ENCODE results near the gene VAV1.

VAV1 gene

DNA sequence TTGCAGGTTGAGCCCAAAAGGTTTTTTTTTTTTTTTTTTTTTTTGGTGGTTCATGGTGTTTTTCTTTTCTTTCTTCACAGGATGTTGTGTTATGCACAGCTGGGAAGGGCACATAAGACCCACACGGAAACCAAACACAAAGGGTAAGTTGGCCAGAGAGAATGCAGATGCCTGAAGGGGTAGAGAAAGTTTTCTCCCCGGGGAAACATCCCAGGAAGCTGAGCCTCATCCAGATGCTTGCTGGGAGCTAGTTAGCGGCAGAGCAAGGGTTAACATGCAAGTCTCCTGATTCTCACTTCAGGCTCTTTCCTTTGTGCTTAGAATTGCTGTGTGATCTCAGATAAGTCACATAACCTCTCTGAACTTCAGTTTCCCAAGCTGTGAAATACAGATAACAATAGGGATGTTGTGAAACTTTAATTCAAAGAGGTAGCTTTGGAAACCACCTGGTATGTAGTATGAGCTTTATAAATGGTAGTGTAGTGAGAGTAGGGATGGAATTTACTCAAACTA is 117.9 kb downstream of the VAV1 start:
- Histone ChIP-seq H3K27ac (no peak overlapping the region), H3K27me3 (ENCODE audit: insufficient read depth, low read depth, severe bottlenecking) (peaks cover 64% of the 10 kb centered on the region), H3K9me3 (ENCODE audit: severe bottlenecking) (peaks cover 15% of the 10 kb centered on the region), H3K4me3 (ENCODE audit: low read depth, low read length) (no peak overlapping the region), H3K36me3 (no peaks in the 10 kb centered on the region)
- DNase-seq, result no peak
- TF ChIP-seq, protein P1, sequence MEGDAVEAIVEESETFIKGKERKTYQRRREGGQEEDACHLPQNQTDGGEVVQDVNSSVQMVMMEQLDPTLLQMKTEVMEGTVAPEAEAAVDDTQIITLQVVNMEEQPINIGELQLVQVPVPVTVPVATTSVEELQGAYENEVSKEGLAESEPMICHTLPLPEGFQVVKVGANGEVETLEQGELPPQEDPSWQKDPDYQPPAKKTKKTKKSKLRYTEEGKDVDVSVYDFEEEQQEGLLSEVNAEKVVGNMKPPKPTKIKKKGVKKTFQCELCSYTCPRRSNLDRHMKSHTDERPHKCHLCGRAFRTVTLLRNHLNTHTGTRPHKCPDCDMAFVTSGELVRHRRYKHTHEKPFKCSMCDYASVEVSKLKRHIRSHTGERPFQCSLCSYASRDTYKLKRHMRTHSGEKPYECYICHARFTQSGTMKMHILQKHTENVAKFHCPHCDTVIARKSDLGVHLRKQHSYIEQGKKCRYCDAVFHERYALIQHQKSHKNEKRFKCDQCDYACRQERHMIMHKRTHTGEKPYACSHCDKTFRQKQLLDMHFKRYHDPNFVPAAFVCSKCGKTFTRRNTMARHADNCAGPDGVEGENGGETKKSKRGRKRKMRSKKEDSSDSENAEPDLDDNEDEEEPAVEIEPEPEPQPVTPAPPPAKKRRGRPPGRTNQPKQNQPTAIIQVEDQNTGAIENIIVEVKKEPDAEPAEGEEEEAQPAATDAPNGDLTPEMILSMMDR (IDR thresholded peaks at IDR 0.05; ENCODE audit: low read depth, low read length), result no peak

DNA sequence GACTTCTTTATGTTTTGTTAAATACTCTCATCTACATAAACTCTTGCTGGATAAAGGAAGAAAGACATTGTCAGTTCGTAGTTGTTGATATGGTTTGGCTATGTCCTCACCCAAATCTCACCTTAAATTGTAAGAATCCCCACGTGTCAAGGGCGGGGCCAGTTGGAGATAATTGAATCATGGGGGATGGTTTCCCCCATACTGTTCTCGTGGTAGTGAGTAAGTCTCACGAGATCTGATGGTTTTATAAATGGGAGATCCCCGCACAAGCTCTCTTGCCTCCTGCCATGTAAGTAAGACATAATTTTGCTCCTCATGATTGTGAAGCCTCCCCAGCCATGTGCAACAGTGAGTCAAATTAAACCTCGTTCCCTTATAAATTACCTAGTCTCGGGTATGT is 118.4 kb downstream of the VAV1 start:
- Histone ChIP-seq H3K9me3 (ENCODE audit: severe bottlenecking) (peaks cover 15% of the 10 kb centered on the region), H3K27me3 (ENCODE audit: insufficient read depth, low read depth, severe bottlenecking) (peaks cover 66% of the 10 kb centered on the region), H3K4me3 (ENCODE audit: low read depth, low read length) (no peak overlapping the region), H3K36me3 (no peaks in the 10 kb centered on the region), H3K27ac (no peak overlapping the region)
- TF ChIP-seq, protein P1 (IDR thresholded peaks at IDR 0.05; ENCODE audit: low read depth, low read length), result no peak
- DNase-seq, result no peak

DNA sequence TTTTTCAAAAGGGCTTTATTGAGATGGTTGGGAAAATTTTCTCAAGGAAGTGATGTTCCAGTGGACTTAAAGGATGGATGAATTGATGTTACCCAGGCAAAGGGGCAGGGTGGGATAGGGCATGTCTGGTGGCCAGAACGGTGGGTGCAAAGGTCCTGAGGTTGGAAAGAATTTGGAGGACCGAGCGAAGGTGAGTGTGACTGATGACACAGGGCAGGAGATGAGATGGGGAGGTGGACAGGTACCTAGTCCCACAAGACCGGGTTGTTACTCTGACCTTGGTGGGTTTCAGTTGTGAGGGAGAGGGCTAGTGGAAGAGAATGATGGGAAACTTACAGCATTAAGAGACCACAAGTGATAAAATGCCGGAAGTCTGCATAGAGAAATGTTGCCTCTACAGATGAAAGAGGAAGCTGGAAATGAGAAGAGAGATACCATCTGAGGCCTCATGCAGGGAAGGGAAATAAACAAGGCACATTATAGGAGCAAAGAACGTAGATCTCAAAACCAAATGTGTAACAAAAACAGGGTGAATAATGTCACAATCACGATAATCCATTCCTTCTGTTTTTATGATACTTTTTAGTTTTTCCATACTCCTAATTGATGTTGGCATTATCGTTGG is 119.4 kb downstream of the VAV1 start:
- H3K27me3 ChIP-seq (ENCODE audit: insufficient read depth, low read depth, severe bottlenecking), result peaks cover 62% of the 10 kb centered on the region
- no peaks in the 10 kb centered on the region for H3K36me3 ChIP-seq
- H3K27ac ChIP-seq, result no peak overlapping the region
- no peak overlapping the region for H3K4me3 ChIP-seq (ENCODE audit: low read depth, low read length)
- H3K9me3 ChIP-seq (ENCODE audit: severe bottlenecking), result peaks cover 13% of the 10 kb centered on the region
- TF ChIP-seq, protein P1 (IDR thresholded peaks at IDR 0.05; ENCODE audit: low read depth, low read length), result no peak
- no peak for DNase-seq

DNA sequence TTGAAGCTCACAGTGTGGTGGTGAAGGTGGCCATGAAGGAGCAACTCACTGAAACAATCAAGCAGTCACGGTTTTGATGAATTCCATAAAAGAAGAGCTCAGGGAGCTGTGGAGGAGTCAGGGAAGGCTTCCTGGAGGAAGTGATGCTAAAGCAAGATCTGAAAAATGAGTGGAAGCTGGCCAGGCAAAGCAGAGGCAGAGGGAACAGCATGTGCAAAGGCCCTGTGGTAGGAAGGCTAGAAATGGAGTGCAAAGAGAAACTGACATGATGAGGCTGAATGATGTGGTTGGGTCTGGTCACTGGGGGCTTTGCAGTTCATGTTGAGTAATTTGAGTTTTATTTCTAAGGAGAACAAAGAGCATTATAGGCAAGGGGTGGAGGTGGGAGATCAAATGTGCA is 121.8 kb downstream of the VAV1 start:
- Histone ChIP-seq H3K9me3 (ENCODE audit: severe bottlenecking) (peaks cover 3% of the 10 kb centered on the region), H3K27me3 (ENCODE audit: insufficient read depth, low read depth, severe bottlenecking) (peaks cover 62% of the 10 kb centered on the region), H3K36me3 (no peaks in the 10 kb centered on the region), H3K4me3 (ENCODE audit: low read depth, low read length) (no peak overlapping the region), H3K27ac (no peak overlapping the region)
- no peak for DNase-seq
- TF ChIP-seq, protein P1 (IDR thresholded peaks at IDR 0.05; ENCODE audit: low read depth, low read length), result no peak

DNA sequence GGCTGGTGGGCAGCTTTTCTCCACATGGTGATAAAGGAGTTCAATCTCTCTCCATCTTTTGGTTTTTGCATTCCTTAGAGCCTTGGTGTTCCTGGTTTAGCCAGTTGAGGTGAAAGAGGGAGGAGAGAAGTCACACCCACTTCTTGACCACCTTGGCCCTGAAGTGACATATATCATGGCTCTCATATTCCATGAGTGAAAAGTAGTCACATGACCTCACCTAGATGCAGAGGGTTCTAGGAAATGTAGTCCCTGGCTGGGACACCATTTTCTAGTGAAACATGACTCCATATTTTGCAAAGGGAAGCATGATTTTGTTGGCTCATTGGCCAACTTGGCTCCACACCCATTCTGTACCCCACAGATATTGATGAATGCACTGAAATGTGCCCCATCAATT is 130.9 kb downstream of the VAV1 start:
- no peak overlapping the region for H3K27ac ChIP-seq
- H3K27me3 ChIP-seq (ENCODE audit: insufficient read depth, low read depth, severe bottlenecking), result peaks cover 32% of the 10 kb centered on the region
- no peaks in the 10 kb centered on the region for H3K36me3 ChIP-seq
- H3K9me3 ChIP-seq (ENCODE audit: severe bottlenecking), result peaks cover 18% of the 10 kb centered on the region
- TF ChIP-seq, protein P1 (IDR thresholded peaks at IDR 0.05; ENCODE audit: low read depth, low read length), result no peak
- DNase-seq, result no peak
- no peak overlapping the region for H3K4me3 ChIP-seq (ENCODE audit: low read depth, low read length)

DNA sequence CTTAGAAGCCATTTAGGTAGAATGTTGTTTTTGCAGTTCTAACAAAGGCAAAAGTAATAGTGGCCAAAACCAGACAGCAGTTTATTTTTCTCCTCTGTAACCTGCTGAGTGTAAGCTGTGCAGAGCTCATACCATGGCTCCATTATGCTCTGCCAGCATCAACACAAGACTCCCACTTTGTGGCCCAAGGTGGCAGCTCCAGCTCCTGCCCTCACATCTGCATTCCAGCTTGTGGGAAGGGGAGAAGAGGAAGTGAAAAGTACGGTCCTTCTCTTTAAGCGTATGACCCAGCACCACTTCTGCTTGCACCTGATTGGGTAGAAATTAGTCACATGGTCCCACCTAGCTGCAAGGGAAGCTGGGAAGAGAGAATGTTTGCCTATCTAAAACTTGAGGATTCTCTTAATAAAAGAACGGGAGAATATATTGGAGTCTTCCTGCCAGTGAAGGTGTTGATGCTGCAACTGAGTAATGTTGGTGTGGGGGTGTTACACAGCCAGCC is 134.1 kb downstream of the VAV1 start:
- TF ChIP-seq, protein P1 (IDR thresholded peaks at IDR 0.05; ENCODE audit: low read depth, low read length), result no peak
- no peak for DNase-seq
- H3K27ac ChIP-seq, result no peak overlapping the region
- H3K36me3 ChIP-seq, result no peaks in the 10 kb centered on the region
- H3K27me3 ChIP-seq (ENCODE audit: insufficient read depth, low read depth, severe bottlenecking), result peaks cover 22% of the 10 kb centered on the region
- no peak overlapping the region for H3K4me3 ChIP-seq (ENCODE audit: low read depth, low read length)
- peaks cover 16% of the 10 kb centered on the region for H3K9me3 ChIP-seq (ENCODE audit: severe bottlenecking)
